Camera-type eye (tissue), 1 donor: ENCODE results near the gene ZNF443. TPM values are rescaled to one million over a fixed set of nuclear protein-coding genes. Genes with fewer than 3 reads are reported as not detected.

Source experiments
- total RNA-seq: library from RNA; depleted of rRNA; stranded (reverse); fragments of >200 nt; gene quantifications from one replicate; pipeline ENCODE4 v1.2.3, GENCODE V29; 2014

The ZNF443 gene
- 16.2 TPM for total RNA-seq

GRCh38 chr19:12440541-12441316 is at the start of gene ZNF443:
ZNF443 (minus strand) TSS chr19:12441021; CDS start chr19:12440914, 107 bp downstream.

DNA sequence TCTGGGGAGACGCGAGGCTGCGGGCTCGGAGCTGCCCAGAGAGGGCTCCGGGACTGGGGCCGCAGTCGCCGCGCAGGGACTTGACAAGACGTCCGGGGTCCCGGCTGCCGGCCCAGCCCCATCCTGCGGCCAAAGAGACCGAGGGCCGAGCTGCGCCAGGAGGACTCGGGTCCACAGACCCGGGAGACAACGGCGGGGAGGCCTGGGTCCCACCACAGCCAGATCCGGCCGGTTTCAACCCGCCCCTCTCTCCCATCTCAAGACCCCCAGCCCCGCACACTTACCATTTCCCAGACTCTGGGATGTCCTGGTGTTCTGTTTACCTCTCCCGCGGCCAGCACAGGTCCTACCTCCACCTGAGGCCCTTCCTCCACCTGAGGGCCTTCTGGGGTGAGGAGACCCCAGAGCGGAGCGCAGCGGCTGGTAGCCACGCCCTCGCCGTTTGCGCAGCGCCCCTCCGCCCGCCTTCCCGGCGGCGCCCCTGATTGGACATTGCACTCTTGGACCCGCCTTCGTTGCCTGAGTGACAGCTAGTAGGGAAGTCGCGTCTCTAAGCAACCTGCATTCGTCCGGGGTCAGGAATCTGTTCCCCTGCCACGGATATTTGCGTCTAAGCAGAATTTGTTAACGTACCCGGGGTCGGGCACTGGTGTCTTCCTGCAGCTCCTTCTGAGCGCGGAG is 43.7 kb upstream of the ZNF443 start, which contains the start of gene ZNF709:
ZNF709 (minus strand) TSS at position 446 of the 681 bp plus-strand sequence; CDS start at position 287, 159 bp downstream.

GRCh38 chr19:12400633-12401502 is 40.0 kb downstream of the ZNF443 start, which contains the start of gene ZNF799:
ZNF799 (minus strand) TSS chr19:12401271; CDS start chr19:12401070, 201 bp downstream.

Other genes starting within 250 kb of the ZNF443 start
- gene ZNF44, start 146.1 kb downstream of the ZNF443 start, total RNA-seq: 28.1 TPM
- gene ZNF563, start 107.4 kb downstream of the ZNF443 start, total RNA-seq: 10.9 TPM
- gene ZNF442, start 75.3 kb downstream of the ZNF443 start, total RNA-seq: 13.2 TPM
- gene ZNF799, start 39.8 kb downstream of the ZNF443 start, total RNA-seq: 7.9 TPM
- 20.2 TPM for gene ZNF709, start 43.8 kb upstream of the ZNF443 start, total RNA-seq
- 33.2 TPM for gene ZNF564, start 110.5 kb upstream of the ZNF443 start, total RNA-seq
- gene ZNF490, start 169.8 kb upstream of the ZNF443 start, total RNA-seq: 15.2 TPM
- 47.4 TPM for gene ZNF791, start 169.9 kb upstream of the ZNF443 start, total RNA-seq
- gene MAN2B1, start 225.7 kb upstream of the ZNF443 start, total RNA-seq: 35.4 TPM
- 6.7 TPM for gene WDR83, start 225.8 kb upstream of the ZNF443 start, total RNA-seq
- 154 TPM for gene DHPS, start 240.9 kb upstream of the ZNF443 start, total RNA-seq
- gene GNG14, start 247.0 kb upstream of the ZNF443 start, total RNA-seq: not detected